GM18508 (cell line): Measurements from ENCODE around the gene MBD3L3.
"Not testable (repeated sequence)": the region's sequence is repeated elsewhere in the genome, so short reads cannot be mapped to it uniquely, and the experiment has no call there.

ENCODE experiments used
- ATAC-seq: cut with Tn5 transposase; IDR thresholded peaks from one replicate; pipeline ENCODE4 v1.9.1; 2021; ENCODE audit warnings: moderate number of reproducible peaks; ENCODE audit not compliant: insufficient read depth, unreplicated experiment

Gene MBD3L3

DNA sequence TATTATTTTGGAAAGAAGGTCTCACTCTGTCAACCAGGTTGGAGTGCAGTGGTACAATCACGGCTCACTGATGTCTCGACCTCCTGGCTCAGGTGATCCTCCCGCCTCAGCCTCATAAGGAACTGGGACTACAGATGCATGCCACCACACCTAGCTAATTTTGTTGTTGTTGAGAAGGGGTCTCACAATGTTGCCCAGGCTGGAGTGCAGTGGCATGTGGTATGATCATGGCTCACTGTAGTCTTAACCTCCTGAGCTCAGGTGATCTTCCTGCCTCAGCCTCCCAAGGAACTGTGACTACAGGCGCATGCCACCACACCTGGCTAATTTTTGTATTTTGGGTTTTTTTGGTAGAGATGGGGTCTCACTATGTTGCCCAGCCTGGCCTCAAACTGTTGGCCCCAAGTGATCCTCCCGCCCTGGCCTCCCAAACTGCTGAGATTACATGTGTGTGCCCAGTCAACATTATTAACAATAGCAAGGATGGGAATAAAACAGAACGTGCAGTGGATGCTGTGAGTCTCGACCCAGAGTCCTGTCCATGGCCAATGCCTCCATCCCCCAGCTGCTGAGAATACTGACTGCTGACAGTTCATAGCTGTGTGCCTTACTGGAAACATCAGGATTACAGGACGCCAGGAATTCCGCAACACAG lies 5.4 kb upstream of the MBD3L3 start:
- no peak for ATAC-seq

DNA sequence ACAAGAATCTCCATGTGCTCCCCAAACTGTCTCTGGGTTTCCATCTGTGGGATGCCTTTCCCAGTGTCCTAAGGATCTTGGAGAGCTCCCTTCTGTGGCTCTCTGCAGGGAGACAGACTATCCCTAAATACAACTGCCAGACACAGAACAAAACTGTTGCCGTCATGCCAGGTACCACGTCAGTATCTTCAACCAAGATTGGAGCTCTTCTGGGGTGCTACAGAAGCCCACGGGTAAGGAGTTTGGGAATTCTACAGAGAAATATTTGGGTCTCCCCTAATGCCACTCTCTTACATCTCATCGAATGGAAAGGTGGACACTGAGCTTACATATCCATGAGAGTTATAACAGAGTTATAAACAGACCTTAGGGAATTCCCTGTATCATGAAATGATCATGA lies 4.9 kb upstream of the MBD3L3 start:
- no peak for ATAC-seq

DNA sequence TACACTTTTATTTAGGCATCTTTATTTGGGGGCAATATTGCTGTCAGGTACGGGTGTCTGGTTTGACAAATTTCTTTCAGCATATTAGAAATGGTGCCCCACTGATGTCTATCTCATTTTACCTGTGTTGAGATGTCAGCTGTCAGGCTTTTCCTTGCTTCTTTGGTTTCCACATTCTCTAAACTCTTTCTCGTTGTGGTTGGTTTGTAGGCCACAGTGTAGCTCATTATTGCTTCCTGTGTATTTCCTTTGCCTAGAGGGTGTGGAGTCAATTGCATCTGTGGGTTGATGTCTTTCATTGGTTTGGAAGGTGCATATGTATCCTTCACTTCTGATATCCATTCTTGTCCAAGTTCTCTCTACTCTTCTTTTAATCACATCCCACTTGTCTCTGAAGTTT lies 1.5 kb upstream of the MBD3L3 start:
- ATAC-seq: not testable (repeated sequence)

DNA sequence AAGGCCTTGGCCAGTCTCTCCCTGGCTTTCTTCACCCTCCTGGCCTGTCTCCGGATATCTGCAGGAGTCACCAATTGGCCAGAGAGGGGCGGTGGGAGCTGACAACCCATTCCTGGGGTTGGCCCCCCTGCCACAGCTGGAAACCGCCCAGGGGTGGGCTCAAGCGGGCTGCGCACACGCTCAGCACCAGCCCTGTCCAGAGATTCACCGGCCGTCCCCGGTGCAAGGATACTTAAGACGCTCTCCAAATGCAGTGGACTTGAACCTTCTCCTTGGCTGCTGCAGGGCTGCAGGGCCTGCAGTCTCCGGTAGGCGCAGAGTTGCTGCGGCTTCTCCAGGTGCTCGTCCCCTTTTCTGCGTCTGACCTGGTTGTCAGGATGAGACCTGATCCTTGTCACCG lies 2.1 kb downstream of the MBD3L3 start:
- not testable (repeated sequence) for ATAC-seq

DNA sequence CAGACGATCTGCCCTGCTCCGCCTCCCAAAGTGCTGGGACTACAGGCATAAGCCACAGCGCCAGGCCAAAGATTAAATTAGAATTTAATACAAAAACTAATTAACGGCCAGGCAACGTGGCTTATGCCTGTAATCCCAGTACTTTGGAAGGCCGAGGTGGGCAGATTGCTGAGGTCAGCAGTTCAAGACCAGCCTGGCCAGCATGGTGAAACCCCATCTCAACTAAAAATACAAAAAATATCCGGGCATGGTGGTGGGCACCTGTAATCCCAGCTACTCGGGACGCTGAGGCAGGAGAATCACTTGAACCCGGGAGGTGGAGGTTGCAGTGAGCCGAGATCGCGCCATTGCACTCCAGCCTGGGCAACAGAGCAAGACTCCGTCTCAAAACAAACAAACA lies 2.8 kb downstream of the MBD3L3 start:
- not testable (repeated sequence) for ATAC-seq

DNA sequence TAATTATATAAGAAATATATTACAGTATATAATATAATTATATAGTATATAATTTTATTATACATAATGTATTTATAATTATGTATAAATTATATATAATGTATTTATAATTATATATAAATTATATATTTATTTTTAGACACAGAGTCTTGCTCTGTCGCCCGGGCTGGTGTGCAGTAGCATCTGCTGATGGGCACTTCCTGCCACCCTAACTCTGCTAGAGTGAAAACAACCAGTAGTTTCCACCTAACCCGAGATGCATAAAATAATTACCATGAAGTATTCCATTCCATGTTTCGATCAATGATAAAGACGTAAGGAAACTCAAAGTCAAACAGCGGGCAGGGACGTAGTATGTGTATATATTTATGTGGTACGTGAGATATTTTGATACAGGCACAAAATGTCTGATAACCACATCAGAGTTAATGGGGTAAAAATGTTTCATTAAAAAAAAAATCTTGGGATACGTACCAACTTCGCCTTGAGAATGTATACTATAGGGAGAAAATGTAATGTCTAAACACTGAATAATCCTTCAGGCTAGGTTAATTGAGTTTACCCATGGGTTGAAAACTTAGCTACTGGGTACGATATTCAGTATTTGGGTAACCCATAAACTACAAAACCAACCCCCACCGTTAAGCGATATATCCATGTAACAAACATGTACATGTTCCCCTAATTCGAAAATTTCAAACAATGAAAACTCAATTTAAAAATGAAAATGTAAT lies 3.7 kb downstream of the MBD3L3 start:
- ATAC-seq: not testable (repeated sequence)

DNA sequence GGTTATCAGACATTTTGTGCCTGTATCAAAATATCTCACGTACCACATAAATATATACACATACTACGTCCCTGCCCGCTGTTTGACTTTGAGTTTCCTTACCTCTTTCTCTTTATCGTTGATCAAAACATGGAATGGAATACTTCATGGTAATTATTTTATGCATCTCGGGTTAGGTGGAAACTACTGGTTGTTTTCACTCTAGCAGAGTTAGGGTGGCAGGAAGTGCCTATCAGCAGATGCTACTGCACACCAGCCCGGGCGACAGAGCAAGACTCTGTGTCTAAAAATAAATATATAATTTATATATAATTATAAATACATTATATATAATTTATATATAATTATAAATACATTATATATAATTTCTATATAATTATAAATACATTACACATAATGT lies 5.6 kb downstream of the MBD3L3 start:
- ATAC-seq: not testable (repeated sequence)

DNA sequence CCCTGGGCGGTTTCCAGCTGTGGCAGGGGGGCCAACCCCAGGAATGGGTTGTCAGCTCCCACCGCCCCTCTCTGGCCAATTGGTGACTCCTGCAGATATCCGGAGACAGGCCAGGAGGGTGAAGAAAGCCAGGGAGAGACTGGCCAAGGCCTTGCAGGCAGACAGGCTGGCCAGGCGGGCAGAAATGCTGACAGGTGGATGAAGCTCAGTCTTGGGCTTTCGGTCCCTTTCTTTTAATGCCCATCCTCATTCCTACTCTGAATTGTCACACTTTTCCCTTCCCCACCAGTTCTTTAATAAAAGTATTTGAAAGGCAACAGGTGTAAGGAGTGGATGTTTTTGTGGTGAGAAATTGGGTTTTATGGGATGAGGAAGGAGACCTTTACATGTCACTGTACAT lies 7.1 kb downstream of the MBD3L3 start:
- not testable (repeated sequence) for ATAC-seq

DNA sequence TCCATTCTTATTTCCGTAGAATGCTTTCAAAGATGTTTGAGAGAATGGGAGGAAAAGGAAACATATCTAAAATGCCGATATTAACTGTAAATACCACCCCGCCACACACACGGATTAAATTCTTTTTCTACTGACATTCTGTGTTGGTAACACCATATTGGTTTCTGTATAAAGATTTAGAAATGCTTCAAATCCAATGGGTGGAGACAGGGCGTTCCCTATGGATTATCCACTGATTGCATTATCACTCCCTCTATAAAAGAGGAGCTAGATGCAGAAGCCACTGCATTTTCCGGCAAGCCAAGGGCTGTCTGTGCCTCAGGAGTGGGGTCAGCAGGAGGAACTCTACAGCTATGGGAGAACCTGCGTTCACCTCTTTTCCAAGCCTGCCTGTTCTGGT lies 9.5 kb downstream of the MBD3L3 start, which contains the start of gene MBD3L2:
MBD3L2 (plus strand) TSS at position 301 of the 400 bp plus-strand sequence; CDS start at position 354, 53 bp downstream.
- ATAC-seq: not testable (repeated sequence)

DNA sequence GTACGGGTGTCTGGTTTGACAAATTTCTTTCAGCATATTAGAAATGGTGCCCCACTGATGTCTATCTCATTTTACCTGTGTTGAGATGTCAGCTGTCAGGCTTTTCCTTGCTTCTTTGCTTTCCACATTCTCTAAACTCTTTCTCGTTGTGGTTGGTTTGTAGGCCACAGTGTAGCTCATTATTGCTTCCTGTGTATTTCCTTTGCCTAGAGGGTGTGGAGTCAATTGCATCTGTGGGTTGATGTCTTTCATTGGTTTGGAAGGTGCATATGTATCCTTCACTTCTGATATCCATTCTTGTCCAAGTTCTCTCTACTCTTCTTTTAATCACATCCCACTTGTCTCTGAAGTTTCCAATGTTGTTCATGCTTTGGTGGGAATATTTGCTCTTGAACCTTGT lies 16.9 kb downstream of the MBD3L3 start:
- ATAC-seq: not testable (repeated sequence)

DNA sequence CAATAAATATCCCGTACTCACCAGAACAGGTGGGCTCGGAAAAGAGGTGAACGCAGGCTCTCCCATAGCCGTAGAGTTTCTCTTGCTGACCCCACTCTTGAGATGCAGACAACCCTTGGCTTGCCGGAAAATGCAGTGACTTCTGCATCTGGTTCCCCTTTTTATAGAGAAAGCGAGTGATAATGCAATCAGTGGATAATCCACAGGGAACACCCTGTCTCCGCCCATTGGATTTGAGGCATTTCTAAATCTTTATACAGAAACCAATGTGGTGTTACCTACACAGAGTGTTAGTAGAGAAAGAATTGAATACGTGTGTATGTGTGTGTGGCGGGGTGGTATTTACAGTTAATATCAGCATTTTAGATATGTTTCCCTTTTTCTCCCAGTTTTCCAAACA lies 18.4 kb downstream of the MBD3L3 start, which contains the start of gene MBD3L4:
MBD3L4 (minus strand) TSS at position 101 of the 400 bp plus-strand sequence; CDS start at position 66, 35 bp downstream.
- ATAC-seq: not testable (repeated sequence)

DNA sequence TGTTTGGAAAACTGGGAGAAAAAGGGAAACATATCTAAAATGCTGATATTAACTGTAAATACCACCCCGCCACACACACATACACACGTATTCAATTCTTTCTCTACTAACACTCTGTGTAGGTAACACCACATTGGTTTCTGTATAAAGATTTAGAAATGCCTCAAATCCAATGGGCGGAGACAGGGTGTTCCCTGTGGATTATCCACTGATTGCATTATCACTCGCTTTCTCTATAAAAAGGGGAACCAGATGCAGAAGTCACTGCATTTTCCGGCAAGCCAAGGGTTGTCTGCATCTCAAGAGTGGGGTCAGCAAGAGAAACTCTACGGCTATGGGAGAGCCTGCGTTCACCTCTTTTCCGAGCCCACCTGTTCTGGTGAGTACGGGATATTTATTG lies 28.2 kb downstream of the MBD3L3 start, which contains the start of gene MBD3L5:
MBD3L5 (plus strand) TSS at position 301 of the 400 bp plus-strand sequence; CDS start at position 335, 34 bp downstream.
- ATAC-seq: not testable (repeated sequence)

DNA sequence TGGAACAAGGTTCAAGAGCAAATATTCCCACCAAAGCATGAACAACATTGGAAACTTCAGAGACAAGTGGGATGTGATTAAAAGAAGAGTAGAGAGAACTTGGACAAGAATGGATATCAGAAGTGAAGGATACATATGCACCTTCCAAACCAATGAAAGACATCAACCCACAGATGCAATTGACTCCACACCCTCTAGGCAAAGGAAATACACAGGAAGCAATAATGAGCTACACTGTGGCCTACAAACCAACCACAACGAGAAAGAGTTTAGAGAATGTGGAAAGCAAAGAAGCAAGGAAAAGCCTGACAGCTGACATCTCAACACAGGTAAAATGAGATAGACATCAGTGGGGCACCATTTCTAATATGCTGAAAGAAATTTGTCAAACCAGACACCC lies 29.7 kb downstream of the MBD3L3 start:
- ATAC-seq: not testable (repeated sequence)

DNA sequence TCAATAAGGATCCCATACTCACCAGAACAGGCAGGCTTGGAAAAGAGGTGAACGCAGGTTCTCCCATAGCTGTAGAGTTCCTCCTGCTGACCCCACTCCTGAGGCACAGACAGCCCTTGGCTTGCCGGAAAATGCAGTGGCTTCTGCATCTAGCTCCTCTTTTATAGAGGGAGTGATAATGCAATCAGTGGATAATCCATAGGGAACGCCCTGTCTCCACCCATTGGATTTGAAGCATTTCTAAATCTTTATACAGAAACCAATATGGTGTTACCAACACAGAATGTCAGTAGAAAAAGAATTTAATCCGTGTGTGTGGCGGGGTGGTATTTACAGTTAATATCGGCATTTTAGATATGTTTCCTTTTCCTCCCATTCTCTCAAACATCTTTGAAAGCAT lies 37.1 kb downstream of the MBD3L3 start, which contains the start of gene MBD3L2B:
MBD3L2B (minus strand) TSS at position 101 of the 400 bp plus-strand sequence; CDS start at position 67, 34 bp downstream.
- not testable (repeated sequence) for ATAC-seq

DNA sequence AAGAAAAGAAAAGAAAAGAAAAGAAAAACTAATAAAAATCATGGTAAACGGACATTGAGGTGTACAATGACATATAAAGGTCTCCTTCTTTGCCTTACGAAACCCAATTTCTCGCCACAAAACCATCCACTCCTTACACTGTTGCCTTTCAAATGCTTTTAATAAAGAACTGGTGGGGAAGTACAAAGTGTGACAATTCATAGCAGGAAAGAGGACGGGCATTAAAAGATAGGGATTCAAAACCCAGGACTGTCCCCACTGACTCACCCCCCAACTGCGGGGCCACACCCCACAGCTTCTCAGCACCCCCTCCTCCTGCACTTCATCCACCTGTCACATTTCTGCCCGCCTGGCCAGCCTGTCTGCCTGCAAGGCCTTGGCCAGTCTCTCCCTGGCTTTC lies 39.6 kb downstream of the MBD3L3 start:
- no peak for ATAC-seq

DNA sequence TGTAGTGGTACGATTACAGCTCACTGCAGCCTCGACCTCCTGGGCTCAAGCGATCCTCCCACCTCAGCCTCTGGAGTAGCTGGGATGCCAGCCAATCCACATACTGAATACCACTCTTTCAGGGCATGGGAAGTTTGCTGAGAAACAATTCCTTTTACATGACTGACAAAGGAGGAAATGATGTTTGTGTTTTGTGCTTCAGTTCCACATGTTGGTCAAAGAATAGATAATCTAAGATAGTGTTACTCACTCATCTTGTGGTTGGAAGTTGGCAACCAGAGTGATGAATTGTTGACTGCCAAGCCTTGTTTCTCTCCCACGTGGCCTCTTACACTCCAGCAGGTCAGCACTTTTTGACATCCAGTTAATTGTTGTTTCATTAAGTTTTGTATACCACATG lies 44.8 kb downstream of the MBD3L3 start:
- no peak for ATAC-seq

DNA sequence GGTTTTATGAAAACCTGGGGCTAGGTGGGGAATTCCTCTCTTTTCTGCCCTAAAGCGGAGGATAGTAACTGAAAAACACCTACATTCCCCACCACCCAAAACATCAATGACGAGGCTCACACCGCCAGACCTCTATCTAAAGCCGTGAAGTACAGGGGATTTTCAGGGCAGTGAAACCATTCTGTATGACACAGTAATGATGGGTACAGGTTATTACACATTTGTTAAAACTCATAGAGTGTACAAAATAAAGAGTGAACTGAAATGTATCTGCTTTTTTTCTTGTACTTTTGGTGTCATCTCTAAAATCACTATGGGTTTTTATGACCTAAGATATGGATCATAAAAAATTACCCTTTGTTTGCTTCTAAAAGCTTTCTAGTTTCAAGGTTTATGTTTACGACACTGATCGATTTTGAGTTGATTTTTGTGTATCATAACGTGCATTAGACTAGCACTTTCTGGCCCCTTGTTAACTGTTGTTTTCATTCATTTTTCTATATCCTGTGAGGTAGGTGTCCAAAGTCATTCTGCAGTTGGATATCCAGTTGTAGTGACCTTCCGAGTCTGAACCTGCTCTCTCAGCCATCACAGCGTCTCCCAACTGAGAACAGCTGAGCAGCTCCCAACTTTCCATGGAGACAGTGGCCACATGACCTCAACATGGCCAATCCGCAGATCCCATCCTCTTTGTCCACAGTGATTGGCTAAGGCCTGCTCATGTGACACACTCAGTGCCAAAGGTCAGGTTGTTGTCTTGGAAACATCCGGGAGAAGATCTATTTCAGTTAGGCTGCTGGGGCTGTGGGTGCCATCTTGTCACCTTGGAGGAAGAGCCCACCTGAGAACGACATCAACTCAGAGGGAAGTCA lies 47.5 kb downstream of the MBD3L3 start:
- ATAC-seq: no peak

DNA sequence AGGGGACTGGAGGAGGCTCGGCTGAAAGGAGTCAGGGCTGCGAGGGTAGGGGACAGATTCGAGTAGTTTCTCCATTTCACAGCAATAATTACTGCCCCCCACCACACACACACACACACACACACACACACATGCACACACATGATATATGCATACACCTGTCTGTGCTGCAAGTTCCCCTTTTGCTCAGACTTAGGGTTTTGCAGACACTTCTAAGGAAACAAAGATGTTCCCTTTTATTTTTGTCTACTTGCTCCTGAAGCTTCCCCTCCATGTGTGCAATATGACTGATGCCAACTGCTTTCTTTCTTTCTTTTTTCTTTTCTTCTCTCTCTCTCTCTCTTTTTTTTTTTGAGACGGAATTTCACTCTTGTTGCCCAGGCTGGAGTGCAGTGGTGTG lies 50.6 kb downstream of the MBD3L3 start:
- no peak for ATAC-seq
